Hematopoietic multipotent progenitor cell treated with erythropoietin and hydrocortisone succinate and interleukin-3 and kit ligand, for 17 days (in vitro differentiated cells): ENCODE results near the gene GGNBP2.
"Not testable (repeated sequence)": the region's sequence is repeated elsewhere in the genome, so short reads cannot be mapped to it uniquely, and the experiment has no call there.

ENCODE experiments used
- DNase-seq: peaks from one replicate; pipeline ENCODE4 v3.0.0-alpha.2; 2015; ENCODE audit warnings: low spot score

GGNBP2 gene

GRCh38 chr17:36544307-36545076 is at the start of gene GGNBP2:
Gene GGNBP2, plus strand, starts transcription at chr17:36544919. Its CDS starts 806 bp downstream, at chr17:36545725.
- peak; percentile 87 for DNase-seq

GRCh38 chr17:36495076-36495578 is 49.6 kb upstream of the GGNBP2 start:
- DNase-seq = no peak

- DNase-seq = no peak
Measured at GRCh38 chr17:36496018-36496789, 48.5 kb upstream of the GGNBP2 start.

- DNase-seq = no peak
Measured at GRCh38 chr17:36498155-36498554, 46.6 kb upstream of the GGNBP2 start.

GRCh38 chr17:36498560-36499300 is 46.0 kb upstream of the GGNBP2 start:
- no peak for DNase-seq

- DNase-seq = no peak
Measured at GRCh38 chr17:36500745-36501225, 43.9 kb upstream of the GGNBP2 start.

GRCh38 chr17:36501351-36501750 is 43.4 kb upstream of the GGNBP2 start:
- no peak for DNase-seq

GRCh38 chr17:36501963-36502362 is 42.8 kb upstream of the GGNBP2 start:
- no peak for DNase-seq

GRCh38 chr17:36503456-36504155 is 41.1 kb upstream of the GGNBP2 start:
- no peak for DNase-seq

- no peak for DNase-seq
Measured at GRCh38 chr17:36504156-36504545, 40.6 kb upstream of the GGNBP2 start.

GRCh38 chr17:36505171-36505570 is 39.5 kb upstream of the GGNBP2 start:
- DNase-seq = no peak

GRCh38 chr17:36506249-36506826 is 38.4 kb upstream of the GGNBP2 start:
- no peak for DNase-seq

- DNase-seq = no peak
Measured at GRCh38 chr17:36506831-36507230, 37.9 kb upstream of the GGNBP2 start.

GRCh38 chr17:36507266-36507665 is 37.5 kb upstream of the GGNBP2 start:
- DNase-seq = no peak

GRCh38 chr17:36508439-36508838 is 36.3 kb upstream of the GGNBP2 start:
- not testable (repeated sequence) for DNase-seq

GRCh38 chr17:36509272-36509985 is 35.3 kb upstream of the GGNBP2 start:
- no peak for DNase-seq

GRCh38 chr17:36510636-36511035 is 34.1 kb upstream of the GGNBP2 start:
- DNase-seq = no peak

GRCh38 chr17:36511216-36511615 is 33.5 kb upstream of the GGNBP2 start:
- DNase-seq = no peak

- no peak for DNase-seq
Measured at GRCh38 chr17:36512641-36513040, 32.1 kb upstream of the GGNBP2 start.

GRCh38 chr17:36514856-36515255 is 29.9 kb upstream of the GGNBP2 start:
- no peak for DNase-seq

GRCh38 chr17:36515837-36516236 is 28.9 kb upstream of the GGNBP2 start:
- DNase-seq = no peak
